ENCODE data around the gene CXCL8.

DNA sequence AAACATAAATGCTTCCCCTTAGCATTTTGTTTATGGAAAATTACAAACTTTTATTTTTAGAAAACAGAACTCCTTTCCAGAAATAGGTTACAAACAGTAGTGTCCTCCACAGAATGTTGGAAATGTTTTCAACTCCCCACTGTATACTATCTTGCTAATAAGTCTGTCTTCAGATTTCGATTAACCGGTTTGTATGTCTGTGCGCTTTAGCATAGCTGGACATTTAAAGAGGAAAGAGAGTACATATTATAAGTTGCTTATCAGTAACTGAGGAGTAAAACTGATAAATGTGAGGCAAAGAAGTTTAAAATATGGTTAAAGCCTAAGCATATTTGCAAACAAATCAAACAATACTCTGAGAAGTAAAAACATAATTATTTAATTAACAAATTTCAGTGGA lies 3.4 kb downstream of the CXCL8 start:
- no peak for TF ChIP-seq CTCF (conservative IDR thresholded peaks at IDR 0.05; ENCODE audit: low read length)
- no peak for TF ChIP-seq EZH2phosphoT487 (IDR thresholded peaks at IDR 0.05; ENCODE audit: borderline replicate concordance)
